ENCODE measurements around the gene LRRC63. TPM values are rescaled to one million over a fixed set of nuclear protein-coding genes. Genes with fewer than 3 reads are reported as not detected.
A peak's percentile ranks its signal among the peaks of the same experiment; 100 is the strongest.

Gene LRRC63
- total RNA-seq, 1 donor from 2014 or later, result 0.42 TPM

DNA sequence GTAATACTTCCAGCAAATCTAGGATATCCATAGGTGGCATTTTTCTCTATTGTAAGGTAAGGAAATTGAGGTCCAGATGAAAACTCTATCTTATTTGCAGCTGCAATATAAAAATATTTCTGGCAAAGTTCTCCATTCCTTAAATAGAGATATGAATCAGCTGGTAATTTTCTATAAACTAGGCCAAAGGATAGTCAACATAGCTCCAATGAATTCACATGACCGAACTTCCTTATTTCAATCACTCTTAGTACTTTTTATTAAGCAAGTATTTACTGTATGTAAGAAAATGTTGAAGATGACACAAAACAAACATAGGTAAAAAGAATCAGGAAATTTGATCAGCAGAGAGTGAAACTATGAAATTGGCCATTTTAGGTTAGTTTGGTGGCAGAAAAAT is 16.7 kb upstream of the LRRC63 start:
- TF ChIP-seq, protein P1, sequence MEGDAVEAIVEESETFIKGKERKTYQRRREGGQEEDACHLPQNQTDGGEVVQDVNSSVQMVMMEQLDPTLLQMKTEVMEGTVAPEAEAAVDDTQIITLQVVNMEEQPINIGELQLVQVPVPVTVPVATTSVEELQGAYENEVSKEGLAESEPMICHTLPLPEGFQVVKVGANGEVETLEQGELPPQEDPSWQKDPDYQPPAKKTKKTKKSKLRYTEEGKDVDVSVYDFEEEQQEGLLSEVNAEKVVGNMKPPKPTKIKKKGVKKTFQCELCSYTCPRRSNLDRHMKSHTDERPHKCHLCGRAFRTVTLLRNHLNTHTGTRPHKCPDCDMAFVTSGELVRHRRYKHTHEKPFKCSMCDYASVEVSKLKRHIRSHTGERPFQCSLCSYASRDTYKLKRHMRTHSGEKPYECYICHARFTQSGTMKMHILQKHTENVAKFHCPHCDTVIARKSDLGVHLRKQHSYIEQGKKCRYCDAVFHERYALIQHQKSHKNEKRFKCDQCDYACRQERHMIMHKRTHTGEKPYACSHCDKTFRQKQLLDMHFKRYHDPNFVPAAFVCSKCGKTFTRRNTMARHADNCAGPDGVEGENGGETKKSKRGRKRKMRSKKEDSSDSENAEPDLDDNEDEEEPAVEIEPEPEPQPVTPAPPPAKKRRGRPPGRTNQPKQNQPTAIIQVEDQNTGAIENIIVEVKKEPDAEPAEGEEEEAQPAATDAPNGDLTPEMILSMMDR (IDR thresholded peaks at IDR 0.05; ENCODE audit: insufficient read depth, low read length, poor library complexity, severe bottlenecking), result no peak
- Histone ChIP-seq H3K36me3 (ENCODE audit: control insufficient read depth, insufficient read depth, low read length) (no peaks in the 10 kb centered on the region), H3K4me3 (ENCODE audit: low read depth, low read length) (no peak overlapping the region), H3K27me3 (ENCODE audit: control insufficient read depth, insufficient read depth, low read length) (no peaks in the 10 kb centered on the region)
- no peak for DNase-seq (ENCODE audit: low read depth)

DNA sequence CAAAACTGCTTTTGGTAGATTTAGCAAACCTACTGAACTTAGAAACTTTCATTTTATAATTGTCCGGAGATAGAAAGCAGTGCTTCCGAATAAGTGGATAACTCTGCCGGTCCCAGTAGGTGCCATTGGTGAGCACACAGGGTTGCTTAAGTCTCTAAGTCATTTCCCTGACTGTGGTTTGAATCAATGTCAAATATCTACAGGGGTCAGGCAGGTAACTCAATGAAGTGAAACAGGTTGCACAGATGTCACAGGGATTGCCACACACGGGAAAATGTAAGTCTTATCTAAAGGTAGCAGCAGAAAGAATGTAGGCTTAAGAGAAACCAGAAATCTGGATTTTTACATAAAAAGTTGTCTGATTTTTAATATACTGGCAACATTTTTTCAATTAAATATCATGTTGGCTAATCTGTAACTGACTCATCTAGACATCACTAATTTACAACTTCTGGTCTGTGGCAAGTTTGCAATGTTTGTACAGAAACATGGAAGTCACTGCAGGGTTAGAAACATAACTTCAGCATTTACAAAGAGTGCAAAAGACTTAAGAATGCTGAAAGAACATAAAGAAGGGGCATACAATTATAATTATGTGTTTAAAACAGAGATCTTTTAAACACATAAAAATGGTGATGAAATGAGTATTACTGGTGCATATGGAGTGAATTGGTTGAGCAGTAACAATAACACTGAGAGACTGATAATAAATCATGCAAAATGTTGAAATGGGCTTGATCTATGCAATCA is 14.3 kb upstream of the LRRC63 start:
- TF ChIP-seq, protein P1 (IDR thresholded peaks at IDR 0.05; ENCODE audit: insufficient read depth, low read length, poor library complexity, severe bottlenecking), result no peak
- no peak overlapping the region for H3K4me3 ChIP-seq (ENCODE audit: low read depth, low read length)
- DNase-seq (ENCODE audit: low read depth), result peak; percentile 23
- no peaks in the 10 kb centered on the region for H3K27me3 ChIP-seq (ENCODE audit: control insufficient read depth, insufficient read depth, low read length)
- H3K36me3 ChIP-seq (ENCODE audit: control insufficient read depth, insufficient read depth, low read length), result no peaks in the 10 kb centered on the region

DNA sequence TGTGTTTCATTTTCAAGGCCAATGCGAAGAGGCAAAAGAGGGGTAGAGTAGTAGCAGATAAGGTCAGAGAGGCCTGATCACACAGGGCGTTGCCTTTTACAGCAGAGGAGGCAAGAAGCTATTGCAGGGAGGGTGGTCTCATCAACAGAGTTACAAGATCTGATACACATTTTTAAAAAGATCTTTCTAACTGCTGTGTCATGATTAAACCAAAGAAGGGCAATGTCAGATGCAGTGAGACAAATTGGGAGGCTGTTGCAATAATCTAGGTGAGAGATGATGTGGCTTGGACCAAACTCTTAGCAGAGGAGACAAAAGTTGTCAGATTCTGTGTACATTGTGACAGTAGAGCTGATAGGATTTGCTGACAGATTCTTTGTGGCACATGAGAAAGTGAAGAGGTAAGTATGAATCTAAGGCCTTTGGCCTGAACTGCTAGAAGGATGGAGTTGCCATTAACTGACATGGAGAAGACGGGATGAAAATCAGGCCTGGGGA is 13.0 kb upstream of the LRRC63 start:
- Histone ChIP-seq H3K36me3 (ENCODE audit: control insufficient read depth, insufficient read depth, low read length) (no peaks in the 10 kb centered on the region), H3K27me3 (ENCODE audit: control insufficient read depth, insufficient read depth, low read length) (no peaks in the 10 kb centered on the region), H3K4me3 (ENCODE audit: low read depth, low read length) (no peak overlapping the region)
- TF ChIP-seq, protein P1 (IDR thresholded peaks at IDR 0.05; ENCODE audit: insufficient read depth, low read length, poor library complexity, severe bottlenecking), result no peak
- no peak for DNase-seq (ENCODE audit: low read depth)

DNA sequence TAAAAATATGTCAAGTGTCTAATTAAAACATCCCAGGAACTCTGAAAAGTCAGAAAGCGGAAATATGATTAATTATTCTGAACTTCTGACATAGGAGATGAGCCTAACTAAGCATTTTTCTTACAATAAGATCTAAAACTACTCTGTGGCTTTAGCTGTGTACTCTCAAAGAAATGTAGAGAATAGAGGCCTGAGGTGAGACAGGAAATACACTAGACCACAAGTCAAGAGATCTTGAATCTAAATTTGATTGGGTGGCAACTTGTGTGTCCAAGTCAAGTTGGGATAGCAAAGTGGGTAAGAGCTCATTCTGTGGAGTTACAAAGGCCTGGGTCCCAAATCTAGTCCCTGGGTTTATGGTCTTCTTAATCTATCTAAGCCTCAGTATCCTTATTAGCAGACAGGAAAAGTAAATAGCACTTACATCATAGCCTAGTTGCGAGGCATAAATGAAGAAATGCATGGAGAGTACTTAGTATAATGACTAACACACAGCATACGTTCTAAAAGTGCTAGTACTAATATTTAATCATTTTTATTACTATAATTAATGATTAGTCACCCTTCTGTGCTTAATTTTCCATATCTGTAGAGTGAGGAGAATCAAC is 9.4 kb upstream of the LRRC63 start:
- H3K36me3 ChIP-seq (ENCODE audit: control insufficient read depth, insufficient read depth, low read length), result no peaks in the 10 kb centered on the region
- no peaks in the 10 kb centered on the region for H3K27me3 ChIP-seq (ENCODE audit: control insufficient read depth, insufficient read depth, low read length)
- H3K4me3 ChIP-seq (ENCODE audit: low read depth, low read length), result no peak overlapping the region
- TF ChIP-seq, protein P1 (IDR thresholded peaks at IDR 0.05; ENCODE audit: insufficient read depth, low read length, poor library complexity, severe bottlenecking), result no peak
- no peak for DNase-seq (ENCODE audit: low read depth)

- TF ChIP-seq, protein P1 (IDR thresholded peaks at IDR 0.05; ENCODE audit: insufficient read depth, low read length, poor library complexity, severe bottlenecking), result no peak
- DNase-seq (ENCODE audit: low read depth), result no peak
- H3K4me3 ChIP-seq (ENCODE audit: low read depth, low read length), result no peak overlapping the region
- H3K36me3 ChIP-seq (ENCODE audit: control insufficient read depth, insufficient read depth, low read length), result no peaks in the 10 kb centered on the region
- H3K27me3 ChIP-seq (ENCODE audit: control insufficient read depth, insufficient read depth, low read length), result no peaks in the 10 kb centered on the region
These were observed 8.8 kb upstream of the LRRC63 start for GRCh38 chr13:46202966-46203365.
